Testis (tissue), 2 donors: ENCODE results near the gene FSTL4.

Source experiments
- CTCF ChIP-seq, 3 experiments: fragments of 450-650 bp in 2 of 3; fragments of 200-600 bp in 1 of 3; sonication (generic) in 1 of 3; IDR thresholded peaks; one replicate each; pipeline ENCODE4 v1.5.1; 2016 to 2019; ENCODE audit warnings: antibody characterized with exemption in 3 of 3, mild to moderate bottlenecking in 2 of 3, moderate library complexity in 1 of 3
- POLR2A ChIP-seq: fragments of 450-650 bp; IDR thresholded peaks from one replicate; pipeline ENCODE4 v1.6.1; 2017; ENCODE audit warnings: antibody characterized with exemption, mild to moderate bottlenecking, moderate library complexity

DNA sequence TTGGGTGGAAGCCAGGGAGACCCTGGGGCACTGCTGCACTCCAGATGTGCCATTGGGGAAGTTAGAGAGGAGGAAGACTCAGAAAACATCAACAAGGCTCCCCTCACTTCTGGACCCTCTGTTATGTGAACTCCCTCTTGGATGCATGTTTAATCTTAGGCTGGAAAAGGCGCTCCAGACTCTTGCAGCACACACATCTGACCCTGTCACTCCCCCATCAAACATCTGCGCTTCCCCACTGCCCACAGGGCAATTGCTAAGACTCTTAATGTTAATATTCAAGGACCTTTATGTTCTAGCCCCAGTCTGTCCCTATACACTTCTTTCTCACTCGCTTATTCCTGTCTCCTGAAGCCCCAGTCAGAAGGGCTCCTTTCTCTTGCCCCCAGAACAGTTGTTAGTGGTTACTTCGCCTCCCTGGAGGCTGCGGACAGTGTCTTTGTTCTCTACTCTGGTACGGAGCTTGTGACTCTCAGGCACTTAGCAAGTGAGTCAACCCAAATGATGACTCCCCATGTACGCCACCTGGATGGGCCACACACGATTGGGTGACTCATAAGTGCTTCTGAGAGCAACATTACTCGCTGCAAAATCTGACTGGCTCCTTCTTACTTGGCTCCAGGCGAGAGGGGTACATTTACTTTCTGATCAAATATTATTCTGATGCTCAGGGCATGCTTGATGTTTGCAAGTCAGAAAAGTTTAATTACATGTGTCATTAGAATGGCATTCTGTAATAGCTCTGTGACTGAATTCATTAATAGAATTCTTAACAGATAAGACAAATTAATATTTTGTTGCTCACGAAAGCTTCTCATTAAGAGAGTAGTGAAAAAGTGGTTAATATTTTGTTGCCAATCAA, 366.9 kb downstream of the FSTL4 start:
- no peak for TF ChIP-seq CTCF (IDR thresholded peaks at IDR 0.05)
- no peak for TF ChIP-seq POLR2A
